LNCAP (cell line): ENCODE data around the gene LRIG3.

Experiments used
- CTCF ChIP-seq: fragments of 450-650 bp; IDR thresholded peaks from 2 replicates; pipeline ENCODE4 v1.5.1; 2017; ENCODE audit warnings: mild to moderate bottlenecking

Gene LRIG3

GRCh38 chr12:58920102-58920960 lies at the start of gene LRIG3:
LRIG3 (minus strand) TSS chr12:58920504; CDS start chr12:58920235, 269 bp downstream.
- TF ChIP-seq CTCF: no peak

GRCh38 chr12:58969237-58969636 lies 48.9 kb upstream of the LRIG3 start:
- TF ChIP-seq CTCF: no peak

GRCh38 chr12:58967561-58967960 lies 47.3 kb upstream of the LRIG3 start:
- TF ChIP-seq CTCF: no peak

- no peak for TF ChIP-seq CTCF
Measured at GRCh38 chr12:58966939-58967338, 46.6 kb upstream of the LRIG3 start.

- TF ChIP-seq CTCF: no peak
Measured at GRCh38 chr12:58965568-58965967, 45.3 kb upstream of the LRIG3 start.

- TF ChIP-seq CTCF: no peak
Measured at GRCh38 chr12:58963844-58964243, 43.5 kb upstream of the LRIG3 start.

- TF ChIP-seq CTCF: no peak
Measured at GRCh38 chr12:58961906-58962305, 41.6 kb upstream of the LRIG3 start.

GRCh38 chr12:58961166-58961565 lies 40.9 kb upstream of the LRIG3 start:
- TF ChIP-seq CTCF: no peak
